Effector CD8-positive, alpha-beta T cell (primary cell): ENCODE measurements around the gene GRB7.
"Not testable (repeated sequence)": the region's sequence is repeated elsewhere in the genome, so short reads cannot be mapped to it uniquely, and the experiment has no call there.

Experiments
- DNase-seq: peaks from one replicate; lab custom pipeline; 2025; lab: John Stamatoyannopoulos, UW

GRB7 gene

GRCh38 chr17:39709319-39709997, 28.3 kb upstream of the GRB7 start:
- no peak for DNase-seq

- DNase-seq: no peak
These were observed 27.5 kb upstream of the GRB7 start for GRCh38 chr17:39709998-39710964.

- not testable (repeated sequence) for DNase-seq
These were observed 26.7 kb upstream of the GRB7 start for GRCh38 chr17:39711071-39711470.

- no peak for DNase-seq
These were observed 25.9 kb upstream of the GRB7 start for GRCh38 chr17:39711851-39712250.

GRCh38 chr17:39714234-39714633, 23.5 kb upstream of the GRB7 start:
- DNase-seq: no peak

- DNase-seq: no peak
These were observed 22.2 kb upstream of the GRB7 start for GRCh38 chr17:39715375-39716072.

GRCh38 chr17:39716073-39716818, 21.5 kb upstream of the GRB7 start:
- no peak for DNase-seq

- DNase-seq: no peak
These were observed 20.7 kb upstream of the GRB7 start for GRCh38 chr17:39716879-39717536.

GRCh38 chr17:39717660-39718059, 20.1 kb upstream of the GRB7 start:
- DNase-seq: no peak

GRCh38 chr17:39719563-39720355, 18.0 kb upstream of the GRB7 start:
- no peak for DNase-seq

GRCh38 chr17:39722104-39722503, 15.6 kb upstream of the GRB7 start:
- no peak for DNase-seq

- DNase-seq: no peak
These were observed 14.5 kb upstream of the GRB7 start for GRCh38 chr17:39722965-39723848.

- no peak for DNase-seq
These were observed 13.0 kb upstream of the GRB7 start for GRCh38 chr17:39724731-39725130.

- DNase-seq: not testable (repeated sequence)
These were observed 11.8 kb upstream of the GRB7 start for GRCh38 chr17:39725923-39726322.

GRCh38 chr17:39726617-39727016, 11.1 kb upstream of the GRB7 start:
- no peak for DNase-seq

GRCh38 chr17:39727556-39727955, 10.2 kb upstream of the GRB7 start:
- DNase-seq: no peak

GRCh38 chr17:39729280-39729851, 8.4 kb upstream of the GRB7 start:
- no peak for DNase-seq

- DNase-seq: peak; percentile 92
These were observed 7.4 kb upstream of the GRB7 start, which contains the start of gene MIEN1 for GRCh38 chr17:39730095-39730921. MIEN1 (minus strand) TSS chr17:39730532; CDS start chr17:39730495, 37 bp downstream.
